Duodenal mucosa (tissue), 2 donors: Measurements from ENCODE around the gene LRCH4.
"Not testable (repeated sequence)": the region's sequence is repeated elsewhere in the genome, so short reads cannot be mapped to it uniquely, and the experiment has no call there.

Source experiments
- H3K27ac ChIP-seq: one replicate; pipeline ENCODE4 v1.7.0; 2013; ENCODE audit warnings: low read depth, low read length
- H3K27me3 ChIP-seq, 2 donors: one replicate each; pipeline ENCODE4 v1.7.0; 2013; ENCODE audit warnings: low read length in 2 of 2, control low read depth in 1 of 2; ENCODE audit not compliant: insufficient read depth in 2 of 2, control insufficient read depth in 1 of 2
- H3K36me3 ChIP-seq, 2 donors: one replicate each; pipeline ENCODE4 v1.7.0; 2013; ENCODE audit warnings: low read length in 2 of 2, control low read depth in 1 of 2; ENCODE audit not compliant: insufficient read depth in 2 of 2, control insufficient read depth in 1 of 2
- H3K4me1 ChIP-seq, 2 donors: one replicate each; pipeline ENCODE4 v1.7.0; 2013; ENCODE audit warnings: low read length in 2 of 2, control low read depth in 1 of 2; ENCODE audit not compliant: insufficient read depth in 2 of 2, control insufficient read depth in 1 of 2
- H3K4me3 ChIP-seq, 2 donors: one replicate each; pipeline ENCODE4 v1.7.0; 2013; ENCODE audit warnings: low read length in 2 of 2, low read depth in 1 of 2
- H3K9ac ChIP-seq, 2 donors: one replicate each; pipeline ENCODE4 v1.7.0; 2013; ENCODE audit warnings: low read length in 2 of 2, low read depth in 1 of 2
- H3K9me3 ChIP-seq, 2 donors: one replicate each; pipeline ENCODE4 v1.7.0; 2013; ENCODE audit warnings: low read length in 2 of 2, control low read depth in 1 of 2; ENCODE audit not compliant: control insufficient read depth in 1 of 2

Gene LRCH4

GRCh38 chr7:100544967-100545359, 41.0 kb downstream of the LRCH4 start:
- H3K4me3 ChIP-seq, result peak overlapping the region in 1 of 2 donors; percentile 40
- H3K4me1 ChIP-seq, result peaks cover 57 to 77% of the 10 kb centered on the region in 2 donors
- H3K27me3 ChIP-seq, result no peaks in the 10 kb centered on the region
- peak overlapping the region; percentile 62 for H3K27ac ChIP-seq
- no peaks in the 10 kb centered on the region for H3K9me3 ChIP-seq
- H3K9ac ChIP-seq, result peak overlapping the region; percentile 27 to 48
- peaks cover 0 to 7% of the 10 kb centered on the region in 2 donors for H3K36me3 ChIP-seq

- H3K4me3 ChIP-seq, result no peak overlapping the region
- peak overlapping the region in 1 of 2 donors; percentile 27 for H3K9ac ChIP-seq
- H3K4me1 ChIP-seq, result peaks cover 60 to 79% of the 10 kb centered on the region in 2 donors
- H3K27ac ChIP-seq, result peak overlapping the region; percentile 62
- no peaks in the 10 kb centered on the region for H3K27me3 ChIP-seq
- H3K36me3 ChIP-seq, result peaks cover 0 to 7% of the 10 kb centered on the region in 2 donors
- H3K9me3 ChIP-seq, result no peaks in the 10 kb centered on the region
Measured at GRCh38 chr7:100544386-100544785, 41.5 kb downstream of the LRCH4 start.

- Histone ChIP-seq H3K4me1 (peaks cover 61 to 79% of the 10 kb centered on the region in 2 donors), H3K27ac (no peak overlapping the region), H3K9me3 (no peaks in the 10 kb centered on the region), H3K9ac (peak overlapping the region in 1 of 2 donors; percentile 36), H3K4me3 (no peak overlapping the region), H3K27me3 (no peaks in the 10 kb centered on the region), H3K36me3 (peaks cover 0 to 1% of the 10 kb centered on the region in 2 donors)
Measured at GRCh38 chr7:100543586-100543985, 42.3 kb downstream of the LRCH4 start.

- peaks cover 49 to 64% of the 10 kb centered on the region in 2 donors for H3K4me1 ChIP-seq
- not testable (repeated sequence) for H3K4me3 ChIP-seq, H3K27ac ChIP-seq, H3K9me3 ChIP-seq, H3K36me3 ChIP-seq, H3K27me3 ChIP-seq, H3K9ac ChIP-seq
Measured at GRCh38 chr7:100541309-100541708, 44.6 kb downstream of the LRCH4 start.

GRCh38 chr7:100540073-100540723, 45.7 kb downstream of the LRCH4 start:
- H3K9me3 ChIP-seq, result no peaks in the 10 kb centered on the region
- peaks cover 38 to 53% of the 10 kb centered on the region in 2 donors for H3K4me1 ChIP-seq
- H3K4me3 ChIP-seq, result peak overlapping the region; percentile 82 to 92
- H3K36me3 ChIP-seq, result no peaks in the 10 kb centered on the region
- no peak overlapping the region for H3K27ac ChIP-seq
- H3K9ac ChIP-seq, result peak overlapping the region; percentile 66
- H3K27me3 ChIP-seq, result no peaks in the 10 kb centered on the region

- Histone ChIP-seq H3K9ac (peak overlapping the region; percentile 66), H3K4me1 (peaks cover 33 to 46% of the 10 kb centered on the region in 2 donors), H3K9me3 (no peaks in the 10 kb centered on the region), H3K36me3 (no peaks in the 10 kb centered on the region), H3K27me3 (no peaks in the 10 kb centered on the region), H3K4me3 (peak overlapping the region; percentile 82 to 92), H3K27ac (peak overlapping the region; percentile 73)
Measured at GRCh38 chr7:100539436-100540006, 46.4 kb downstream of the LRCH4 start.

GRCh38 chr7:100538654-100539435, 47.1 kb downstream of the LRCH4 start, which contains the start of gene AGFG2:
AGFG2 (plus strand) TSS chr7:100539203; CDS start chr7:100539347, 144 bp downstream.
- H3K27ac ChIP-seq, result peak within 1 kb of the TSS; percentile 73

GRCh38 chr7:100538348-100538653, 47.6 kb downstream of the LRCH4 start:
- Histone ChIP-seq H3K36me3 (no peaks in the 10 kb centered on the region), H3K4me3 (peak overlapping the region; percentile 65 to 76), H3K27ac (no peak overlapping the region), H3K9ac (peak overlapping the region; percentile 39 to 49), H3K4me1 (peaks cover 29 to 37% of the 10 kb centered on the region in 2 donors), H3K9me3 (no peaks in the 10 kb centered on the region), H3K27me3 (no peaks in the 10 kb centered on the region)

More at GRCh38 chr7:100538654-100539435, 47.1 kb downstream of the LRCH4 start, which contains the start of gene AGFG2:
- Histone ChIP-seq H3K9ac (peak within 1 kb of the TSS; percentile 66), H3K27me3 (no peaks in the 10 kb centered on the region), H3K36me3 (no peaks in the 10 kb centered on the region), H3K4me3 (peak within 1 kb of the TSS; percentile 82 to 92), H3K9me3 (no peaks in the 10 kb centered on the region), H3K4me1 (peaks cover 26 to 39% of the 10 kb centered on the region in 2 donors)

- not testable (repeated sequence) for H3K27me3 ChIP-seq, H3K36me3 ChIP-seq, H3K9ac ChIP-seq, H3K27ac ChIP-seq, H3K4me3 ChIP-seq, H3K9me3 ChIP-seq
- peaks cover 26 to 32% of the 10 kb centered on the region in 2 donors for H3K4me1 ChIP-seq
Measured at GRCh38 chr7:100536695-100537094, 49.2 kb downstream of the LRCH4 start.

GRCh38 chr7:100535982-100536381, 49.9 kb downstream of the LRCH4 start:
- H3K9me3 ChIP-seq, H3K27ac ChIP-seq, H3K27me3 ChIP-seq, H3K9ac ChIP-seq, H3K36me3 ChIP-seq, H3K4me3 ChIP-seq: not testable (repeated sequence)
- H3K4me1 ChIP-seq, result peaks cover 19 to 28% of the 10 kb centered on the region in 2 donors
